Neural progenitor cell (in vitro differentiated cells): ENCODE results near the gene RALGAPA2. TPM values are rescaled to one million over a fixed set of nuclear protein-coding genes. Genes with fewer than 3 reads are reported as not detected.
"Not testable (repeated sequence)": the region's sequence is repeated elsewhere in the genome, so short reads cannot be mapped to it uniquely, and the experiment has no call there.

Experiments used
- DNase-seq: peaks from one replicate; pipeline ENCODE4 v3.0.0-alpha.2; 2016; ENCODE audit warnings: low spot score
- H2AFZ ChIP-seq: fragments of 200-600 bp; sonication (generic); replicated peaks from 2 replicates; pipeline ENCODE4 v1.6.1; 2016; ENCODE audit warnings: antibody characterized with exemption
- H3F3A ChIP-seq: fragments of 200-600 bp; sonication (generic); 2 replicates; pipeline ENCODE4 v1.6.1; 2016; ENCODE audit warnings: antibody characterized with exemption, low read depth
- H3K27ac ChIP-seq: fragments of 200-600 bp; sonication (generic); 2 replicates; pipeline ENCODE4 v1.5.1; 2016; ENCODE audit warnings: mild to moderate bottlenecking
- H3K27me3 ChIP-seq: fragments of 200-600 bp; sonication (generic); 2 replicates; pipeline ENCODE4 v1.6.1; 2016; ENCODE audit warnings: mild to moderate bottlenecking, moderate library complexity
- H3K36me3 ChIP-seq: fragments of 200-600 bp; sonication (generic); 2 replicates; pipeline ENCODE4 v1.5.1; 2016
- H3K4me1 ChIP-seq: fragments of 200-600 bp; sonication (generic); 2 replicates; pipeline ENCODE4 v1.6.1; 2016; ENCODE audit warnings: mixed run types
- H3K4me2 ChIP-seq: fragments of 200-600 bp; sonication (generic); 2 replicates; pipeline ENCODE4 v1.6.1; 2016
- H3K4me3 ChIP-seq: fragments of 200-600 bp; sonication (generic); 2 replicates; pipeline ENCODE4 v1.5.1; 2016
- H3K79me2 ChIP-seq: fragments of 200-600 bp; sonication (generic); 2 replicates; pipeline ENCODE4 v1.6.1; 2016; ENCODE audit warnings: low read depth
- H3K9ac ChIP-seq: fragments of 200-600 bp; sonication (generic); 2 replicates; pipeline ENCODE4 v1.6.1; 2016
- H3K9me3 ChIP-seq: fragments of 200-600 bp; sonication (generic); 2 replicates; pipeline ENCODE4 v1.5.1; 2016; ENCODE audit warnings: low read depth
- H4K20me1 ChIP-seq: fragments of 200-600 bp; sonication (generic); 2 replicates; pipeline ENCODE4 v1.6.1; 2016; ENCODE audit warnings: low read depth
- H3K27ac Mint-ChIP-seq: 3 replicates; pipeline ENCODE4 v1.8.0; 2021; ENCODE audit warnings: mixed read lengths
- H3K27me3 Mint-ChIP-seq: 2 replicates; pipeline ENCODE4 v1.8.0; 2022; ENCODE audit warnings: low read depth, mild to moderate bottlenecking, inconsistent platforms, moderate library complexity, mixed read lengths; ENCODE audit not compliant: insufficient read depth
- H3K36me3 Mint-ChIP-seq: 3 replicates; pipeline ENCODE4 v1.8.0; 2021; ENCODE audit warnings: mixed read lengths
- H3K4me1 Mint-ChIP-seq: 3 replicates; pipeline ENCODE4 v1.8.0; 2021; ENCODE audit warnings: mixed read lengths
- H3K4me3 Mint-ChIP-seq: 3 replicates; pipeline ENCODE4 v1.8.0; 2021; ENCODE audit warnings: mild to moderate bottlenecking, moderate library complexity, mixed read lengths
- H3K9me3 Mint-ChIP-seq: 3 replicates; pipeline ENCODE4 v1.8.0; 2020; ENCODE audit warnings: mixed read lengths
- CTCF ChIP-seq: fragments of 200-600 bp; sonication (generic); IDR thresholded peaks from 2 replicates; pipeline ENCODE4 v1.5.1; 2017; ENCODE audit warnings: antibody characterized with exemption, mild to moderate bottlenecking
- EZH2 ChIP-seq: fragments of 200-600 bp; sonication (generic); IDR thresholded peaks from 2 replicates; pipeline ENCODE4 v1.6.1; 2017; ENCODE audit warnings: antibody characterized with exemption, mild to moderate bottlenecking, moderate library complexity
- EZH2phosphoT487 ChIP-seq: fragments of 200-600 bp; sonication (generic); IDR thresholded peaks from 2 replicates; pipeline ENCODE4 v1.6.1; 2017; ENCODE audit warnings: antibody characterized with exemption
- total RNA-seq: library from RNA; depleted of rRNA; stranded (reverse); fragments of >200 nt; gene quantifications from 2 replicates; pipeline ENCODE4 v1.2.3, GENCODE V29; 2015; ENCODE audit warnings: low replicate concordance

RALGAPA2 gene
- total RNA-seq, 1 donor from 2014 or later = 25.9 TPM

- Histone ChIP-seq H3K9ac (no peak overlapping the region), H2AFZ (no peak overlapping the region), H3K9me3 (no peaks in the 10 kb centered on the region), H3K4me2 (no peak overlapping the region), H3K4me1 (no peaks in the 10 kb centered on the region), H3K4me3 (no peak overlapping the region), H3F3A (no peaks in the 10 kb centered on the region), H3K27ac (no peak overlapping the region), H3K27me3 (no peaks in the 10 kb centered on the region), H3K36me3 (peaks cover 5% of the 10 kb centered on the region), H3K79me2 (no peaks in the 10 kb centered on the region), H4K20me1 (no peaks in the 10 kb centered on the region)
- Mint-ChIP-seq H3K27me3 (peaks cover 2% of the 10 kb centered on the region), H3K9me3 (no peaks in the 10 kb centered on the region), H3K27ac (no peak overlapping the region), H3K4me1 (no peaks in the 10 kb centered on the region), H3K36me3 (peaks cover 2% of the 10 kb centered on the region), H3K4me3 (no peak overlapping the region)
- no peak for DNase-seq
- no peak for TF ChIP-seq EZH2phosphoT487
- no peak for TF ChIP-seq EZH2
- TF ChIP-seq CTCF = no peak
These were observed 166.0 kb downstream of the RALGAPA2 start for GRCh38 chr20:20546402-20546801.

GRCh38 chr20:20543348-20543747 lies 169.1 kb downstream of the RALGAPA2 start:
- H3K4me3 ChIP-seq, H3K4me2 ChIP-seq, H3K9me3 Mint-ChIP-seq, H3K27me3 Mint-ChIP-seq, DNase-seq, H3K27me3 ChIP-seq, H3K9ac ChIP-seq, H3K4me1 ChIP-seq, H2AFZ ChIP-seq, H3K4me3 Mint-ChIP-seq, H4K20me1 ChIP-seq, H3K4me1 Mint-ChIP-seq, H3K9me3 ChIP-seq, H3K27ac Mint-ChIP-seq, H3K36me3 Mint-ChIP-seq, H3F3A ChIP-seq, H3K27ac ChIP-seq, H3K79me2 ChIP-seq, H3K36me3 ChIP-seq: not testable (repeated sequence)

- Histone ChIP-seq H4K20me1 (no peaks in the 10 kb centered on the region), H3K4me1 (peaks cover 10% of the 10 kb centered on the region)
These were observed 176.1 kb downstream of the RALGAPA2 start for GRCh38 chr20:20536240-20536933.

More at GRCh38 chr20:20536240-20536933, 176.1 kb downstream of the RALGAPA2 start:
- TF ChIP-seq CTCF = no peak
- TF ChIP-seq EZH2 = no peak
- no peak for TF ChIP-seq EZH2phosphoT487
- Histone ChIP-seq H3K27ac (no peak overlapping the region), H2AFZ (no peak overlapping the region), H3K9ac (no peak overlapping the region), H3K9me3 (no peaks in the 10 kb centered on the region), H3K36me3 (no peaks in the 10 kb centered on the region), H3K4me3 (no peak overlapping the region), H3K27me3 (no peaks in the 10 kb centered on the region), H3K79me2 (no peaks in the 10 kb centered on the region), H3F3A (no peaks in the 10 kb centered on the region), H3K4me2 (no peak overlapping the region)
- H3K27ac Mint-ChIP-seq = no peak overlapping the region
- H3K36me3 Mint-ChIP-seq = peaks cover 2% of the 10 kb centered on the region
- peaks cover 4% of the 10 kb centered on the region for H3K4me1 Mint-ChIP-seq
- no peaks in the 10 kb centered on the region for H3K27me3 Mint-ChIP-seq
- no peak overlapping the region for H3K4me3 Mint-ChIP-seq
- DNase-seq = no peak
- no peaks in the 10 kb centered on the region for H3K9me3 Mint-ChIP-seq
